ENCODE measurements around the gene CC2D1A. TPM values are rescaled to one million over a fixed set of nuclear protein-coding genes. Genes with fewer than 3 reads are reported as not detected.

CC2D1A gene
- total and polyA plus RNA-seq, 2 experiments from 2014 or later, result 23.1 to 39.7 TPM

- Histone ChIP-seq H3K27ac (ENCODE audit: low read depth) (no peak overlapping the region), H3K4me2 (no peak overlapping the region), H3K27me3 (ENCODE audit: insufficient read depth) (peaks cover 11% of the 10 kb centered on the region), H3K4me1 (ENCODE audit: insufficient read depth) (no peaks in the 10 kb centered on the region; the same call in 1 of the 2 replicates), H3K79me2 (replicated peaks; ENCODE audit: insufficient read depth) (no peaks in the 10 kb centered on the region), H3K4me3 (no peak overlapping the region), H3K9me2 (ENCODE audit: insufficient read depth) (no peaks in the 10 kb centered on the region), H3F3A (replicated peaks; ENCODE audit: low read depth) (0 out of 2 replicates have a peak, but pooled peaks cover 6% of the 10 kb centered on the region), H2AFZ (no peak overlapping the region), H3K36me3 (ENCODE audit: insufficient read depth) (no peaks in the 10 kb centered on the region), H4K20me1 (replicated peaks; ENCODE audit: insufficient read depth) (no peaks in the 10 kb centered on the region)
- no peaks in the 10 kb centered on the region for H3K9me3 Mint-ChIP-seq
- peaks cover 24% of the 10 kb centered on the region for H3K27me3 Mint-ChIP-seq (ENCODE audit: insufficient read depth, low read depth, poor library complexity)
- H3K36me3 Mint-ChIP-seq (ENCODE audit: low read depth), result peaks cover 30% of the 10 kb centered on the region
- ATAC-seq, result no peak
- no peak overlapping the region for H3K27ac Mint-ChIP-seq
- TF ChIP-seq EZH2 (IDR thresholded peaks at IDR 0.05; ENCODE audit: low read depth, unreplicated experiment) (no peak), REST (IDR thresholded peaks at IDR 0.05; ENCODE audit: unreplicated experiment) (no peak), CTCF (conservative IDR thresholded peaks at IDR 0.05; ENCODE audit: low read depth in 2 of 2) (no peak), EZH2phosphoT487 (IDR thresholded peaks at IDR 0.05; ENCODE audit: unreplicated experiment) (no peak), STAT1 (IDR thresholded peaks at IDR 0.05; ENCODE audit: unreplicated experiment) (no peak)
- H3K4me1 Mint-ChIP-seq, result peaks cover 5% of the 10 kb centered on the region
- no peak for DNase-seq (ENCODE audit: low spot score)
- H3K4me3 Mint-ChIP-seq, result no peak overlapping the region
These were observed 59.4 kb downstream of the CC2D1A start for GRCh38 chr19:13965377-13965896.

GRCh38 chr19:13965926-13966683, 60.1 kb downstream of the CC2D1A start:
- Mint-ChIP-seq H3K27ac (no peak overlapping the region), H3K9me3 (no peaks in the 10 kb centered on the region), H3K4me3 (no peak overlapping the region), H3K36me3 (ENCODE audit: low read depth) (peaks cover 26% of the 10 kb centered on the region), H3K27me3 (ENCODE audit: insufficient read depth, low read depth, poor library complexity) (peaks cover 24% of the 10 kb centered on the region), H3K4me1 (peaks cover 5% of the 10 kb centered on the region)
- Histone ChIP-seq H4K20me1 (replicated peaks; ENCODE audit: insufficient read depth) (no peaks in the 10 kb centered on the region), H3K4me2 (no peak overlapping the region), H3K4me1 (ENCODE audit: insufficient read depth) (no peaks in the 10 kb centered on the region; the same call in 1 of the 2 replicates), H2AFZ (no peak overlapping the region), H3K4me3 (no peak overlapping the region), H3K36me3 (ENCODE audit: insufficient read depth) (no peaks in the 10 kb centered on the region), H3K79me2 (replicated peaks; ENCODE audit: insufficient read depth) (no peaks in the 10 kb centered on the region), H3F3A (replicated peaks; ENCODE audit: low read depth) (0 out of 2 replicates have a peak, but pooled peaks cover 6% of the 10 kb centered on the region), H3K27ac (ENCODE audit: low read depth) (no peak overlapping the region), H3K27me3 (ENCODE audit: insufficient read depth) (peaks cover 11% of the 10 kb centered on the region), H3K9me2 (ENCODE audit: insufficient read depth) (no peaks in the 10 kb centered on the region)
- ATAC-seq, result no peak
- DNase-seq (ENCODE audit: low spot score), result no peak
- TF ChIP-seq ZNF331 (CRISPR knock-in tag; IDR thresholded peaks at IDR 0.05; ENCODE audit: low read depth), result no peak
- TF ChIP-seq JUNB (IDR thresholded peaks at IDR 0.05; ENCODE audit: unreplicated experiment), result no peak
- no peak for TF ChIP-seq REST (IDR thresholded peaks at IDR 0.05; ENCODE audit: unreplicated experiment)
- no peak for TF ChIP-seq EZH2 (IDR thresholded peaks at IDR 0.05; ENCODE audit: low read depth, unreplicated experiment)
- TF ChIP-seq EZH2phosphoT487 (IDR thresholded peaks at IDR 0.05; ENCODE audit: unreplicated experiment), result no peak
- no peak for TF ChIP-seq ETS1 (IDR thresholded peaks at IDR 0.05)
- no peak for TF ChIP-seq CTCF (conservative IDR thresholded peaks at IDR 0.05; ENCODE audit: low read depth in 2 of 2)
- TF ChIP-seq CREB1 (CRISPR knock-in tag; IDR thresholded peaks at IDR 0.05; ENCODE audit: low read depth), result no peak
